NOMO-1 treated with DMSO at 0.1 percent for 48 hours (cell line): Measurements from ENCODE around the gene POM121.
"Not testable (repeated sequence)": the region's sequence is repeated elsewhere in the genome, so short reads cannot be mapped to it uniquely, and the experiment has no call there.

Experiments
- DNase-seq: peaks from one replicate; lab custom pipeline; 2025; ENCODE audit not compliant: unreplicated experiment; lab: John Stamatoyannopoulos, UW

POM121 gene

DNA sequence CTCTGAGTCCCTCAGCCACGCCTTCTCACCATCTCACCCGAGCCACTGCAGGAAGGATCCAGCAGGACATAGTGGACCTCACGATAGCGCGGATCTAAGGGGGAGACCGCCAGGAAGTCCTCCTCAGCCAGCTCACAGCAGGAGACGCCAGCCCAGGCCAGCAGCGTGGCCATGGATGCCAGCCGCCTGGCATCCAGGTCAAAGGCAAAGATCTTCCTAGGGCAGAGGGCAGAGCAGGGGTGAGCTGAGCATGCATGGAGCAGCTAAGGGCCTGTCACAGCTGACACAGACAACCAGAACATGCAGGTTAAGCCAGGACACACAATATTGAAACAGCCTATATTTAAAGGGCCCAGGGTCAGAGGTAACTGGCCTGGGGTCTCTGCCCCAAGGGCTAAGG is 24.4 kb downstream of the POM121 start:
- DNase-seq, result not testable (repeated sequence)

DNA sequence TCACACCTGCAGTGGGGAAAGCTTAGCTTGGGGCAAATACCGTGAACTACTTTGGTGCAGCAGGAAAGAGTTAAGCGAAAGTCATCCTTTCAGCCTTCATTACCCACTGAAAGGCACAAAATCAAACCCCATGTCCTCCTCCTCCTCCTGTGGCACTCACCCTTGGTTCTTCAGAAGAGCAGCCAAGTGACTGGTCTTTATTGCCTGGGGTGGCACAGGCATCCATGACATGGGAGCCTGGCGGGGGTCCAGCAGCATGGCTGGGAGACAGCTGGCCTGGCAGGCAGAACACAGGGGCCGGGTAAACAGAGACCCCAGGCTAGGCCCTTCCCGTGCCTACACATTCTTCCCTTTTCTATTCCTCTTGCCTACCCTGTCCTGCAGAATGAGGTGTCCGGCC is 24.8 kb downstream of the POM121 start:
- not testable (repeated sequence) for DNase-seq

DNA sequence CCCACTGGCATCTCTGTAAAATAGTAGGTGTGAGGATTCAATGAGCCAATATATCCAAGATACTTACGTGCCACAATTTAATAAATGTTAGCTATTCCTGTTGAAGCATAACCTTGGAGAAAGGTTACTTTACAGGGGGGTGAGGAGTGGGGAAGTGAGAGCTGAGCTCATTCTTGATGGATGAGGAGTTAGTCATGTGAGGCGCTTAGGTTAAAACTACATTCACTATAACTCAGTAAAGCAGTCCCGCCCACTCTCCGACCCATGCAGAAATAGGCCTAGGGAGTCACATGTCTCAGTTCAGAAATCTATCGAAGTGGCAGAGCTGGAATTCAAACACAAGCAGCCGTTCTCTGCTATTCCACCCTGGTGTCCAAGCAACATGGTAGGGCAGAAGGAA is 25.5 kb downstream of the POM121 start:
- DNase-seq, result not testable (repeated sequence)

DNA sequence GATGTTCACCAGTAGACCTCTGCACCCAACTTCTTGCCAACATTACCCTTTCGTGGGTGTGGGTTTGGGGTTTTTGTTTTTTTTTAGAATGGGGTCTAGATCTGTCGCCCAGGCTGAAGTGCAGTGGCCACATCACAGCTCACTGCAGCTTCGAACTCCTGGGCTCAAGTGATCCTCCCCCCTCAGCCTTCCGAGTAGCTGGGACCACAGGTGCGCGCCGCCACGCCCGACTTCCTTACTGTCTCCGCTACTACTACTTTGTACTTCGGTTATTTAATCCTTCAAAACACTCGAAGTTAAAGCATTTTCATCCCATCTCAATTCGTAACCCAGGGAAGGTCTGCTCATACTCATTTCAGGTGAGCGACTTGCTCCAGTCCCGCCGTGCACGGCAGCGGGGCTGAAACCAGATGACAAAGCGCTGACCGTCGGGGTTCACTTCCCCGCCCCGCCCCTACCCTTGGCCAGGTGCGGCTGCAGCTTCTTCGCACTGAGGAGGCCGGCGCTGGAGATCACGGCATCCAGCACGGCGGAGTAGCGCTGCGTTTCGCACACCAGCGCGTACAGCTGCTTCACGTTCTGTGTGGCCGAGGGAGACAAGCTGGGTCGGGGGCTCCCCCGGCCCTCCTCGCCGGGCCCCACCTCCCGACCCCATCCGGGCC is 29.1 kb downstream of the POM121 start:
- DNase-seq, result not testable (repeated sequence)

DNA sequence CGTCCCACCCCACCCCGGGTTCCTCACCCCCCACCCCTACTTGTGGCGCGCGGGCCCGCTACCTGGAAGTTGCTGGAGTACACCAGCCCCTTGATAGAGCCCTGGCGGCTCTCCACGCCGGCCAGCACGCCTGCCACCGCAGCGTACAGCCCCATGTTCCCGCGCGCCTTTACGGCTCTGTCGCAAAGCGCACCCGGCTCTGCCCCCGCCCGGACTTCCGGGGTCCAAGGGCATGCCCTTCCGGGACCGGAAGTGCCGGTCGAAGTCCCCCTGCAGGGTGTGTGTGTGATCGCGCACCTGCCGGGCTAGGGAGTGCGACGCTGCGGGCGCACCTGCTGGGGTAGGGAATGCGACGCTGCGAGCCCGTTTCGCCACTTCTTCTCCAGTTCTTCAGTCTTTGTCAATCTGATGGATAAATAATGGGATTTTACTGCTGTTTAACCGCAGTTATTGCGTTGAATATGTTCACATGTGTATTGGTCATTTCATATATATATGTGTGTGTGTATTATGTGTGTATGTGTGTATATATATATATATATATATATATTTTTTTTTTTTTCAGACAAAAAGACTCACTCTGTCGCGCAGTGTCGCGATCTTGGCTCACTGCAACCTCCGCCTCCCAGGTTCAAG is 29.8 kb downstream of the POM121 start:
- DNase-seq, result not testable (repeated sequence)

DNA sequence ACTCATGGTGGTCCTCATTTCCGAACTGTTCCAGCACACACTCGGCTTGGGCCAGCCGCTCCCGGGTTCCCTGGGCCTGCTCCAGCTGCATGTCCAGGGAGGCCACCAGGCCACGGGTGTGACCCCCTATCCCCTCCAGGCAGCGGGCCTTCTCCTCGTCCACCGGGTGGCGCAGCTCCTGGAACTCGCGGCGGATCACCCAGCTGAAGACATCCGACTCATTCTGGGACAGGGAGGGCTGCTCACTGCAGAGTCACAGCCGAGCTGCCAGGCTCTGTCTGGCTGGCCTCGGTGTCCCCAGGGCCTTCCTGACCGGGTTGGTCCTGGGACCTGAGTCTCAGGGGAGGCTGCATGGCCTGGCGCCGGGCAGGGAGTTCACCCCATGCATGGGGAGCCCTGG is 35.1 kb downstream of the POM121 start:
- DNase-seq, result not testable (repeated sequence)

DNA sequence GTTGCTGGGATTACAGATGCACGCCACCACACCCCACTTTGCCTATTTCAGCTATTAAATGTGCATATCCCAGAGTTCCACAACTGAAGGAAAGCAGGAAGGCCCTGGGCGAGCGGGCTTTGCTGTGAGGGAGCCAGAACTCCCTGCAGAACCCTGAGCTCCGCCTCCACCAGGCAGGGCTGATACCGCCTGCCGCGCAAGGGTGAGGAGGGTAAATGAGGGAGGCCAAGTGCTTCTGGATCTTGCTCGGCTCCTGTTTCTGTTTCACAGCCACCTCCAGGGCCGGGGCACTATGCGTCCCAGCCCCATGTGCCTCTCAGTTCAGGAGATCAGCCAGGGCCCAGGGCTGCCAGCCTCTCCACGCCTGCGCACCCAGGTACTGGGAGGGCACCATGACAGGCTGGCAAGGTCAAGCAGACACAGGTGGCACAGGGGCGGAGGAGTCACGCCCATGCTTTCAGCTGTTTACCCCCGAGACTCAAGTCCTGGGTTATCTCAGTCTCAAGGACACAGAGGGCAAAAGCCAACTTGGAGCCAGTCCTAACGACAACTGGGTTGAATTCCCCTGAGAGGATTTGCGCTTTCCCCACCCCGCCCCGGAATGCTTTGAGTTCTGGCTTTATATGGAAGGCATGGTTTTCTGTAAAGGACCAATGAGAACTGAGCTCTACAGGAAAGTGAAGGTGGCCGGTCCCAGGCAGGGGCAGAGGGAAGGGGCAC is 35.9 kb downstream of the POM121 start:
- DNase-seq, result not testable (repeated sequence)

DNA sequence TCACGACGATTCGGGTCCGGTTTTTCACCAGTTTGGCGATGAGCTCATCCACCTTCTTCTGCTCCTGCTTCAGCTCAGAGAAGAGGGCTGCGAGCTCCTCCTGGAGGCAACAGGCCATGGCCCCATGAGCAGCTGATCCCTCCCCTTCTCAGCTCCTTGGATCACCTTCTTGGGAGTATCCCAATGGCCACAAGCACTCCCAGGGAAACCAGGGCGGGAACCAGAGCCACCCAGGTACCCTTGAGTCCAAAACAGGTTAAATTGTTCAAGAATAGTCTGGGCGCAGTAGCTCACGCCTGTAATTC is 36.4 kb downstream of the POM121 start:
- not testable (repeated sequence) for DNase-seq

DNA sequence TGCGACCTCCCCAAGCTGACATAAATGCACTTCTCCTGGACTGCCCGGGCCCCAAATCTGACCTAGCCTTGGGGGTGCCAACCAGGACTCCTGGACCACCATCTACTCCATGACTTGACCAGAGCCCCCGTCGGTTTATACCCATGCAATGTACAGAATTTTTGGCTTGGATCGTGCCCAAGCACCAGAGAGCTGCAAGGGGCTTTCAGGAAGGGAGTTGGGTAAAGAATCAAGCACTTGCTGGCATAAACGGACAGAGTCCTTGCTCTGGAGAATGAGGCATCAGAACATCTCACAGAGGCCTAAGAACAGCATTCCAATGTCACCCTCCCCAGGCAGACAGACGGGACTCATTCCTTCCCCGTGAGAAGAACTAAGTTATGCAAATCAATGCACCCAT is 38.2 kb downstream of the POM121 start:
- not testable (repeated sequence) for DNase-seq

DNA sequence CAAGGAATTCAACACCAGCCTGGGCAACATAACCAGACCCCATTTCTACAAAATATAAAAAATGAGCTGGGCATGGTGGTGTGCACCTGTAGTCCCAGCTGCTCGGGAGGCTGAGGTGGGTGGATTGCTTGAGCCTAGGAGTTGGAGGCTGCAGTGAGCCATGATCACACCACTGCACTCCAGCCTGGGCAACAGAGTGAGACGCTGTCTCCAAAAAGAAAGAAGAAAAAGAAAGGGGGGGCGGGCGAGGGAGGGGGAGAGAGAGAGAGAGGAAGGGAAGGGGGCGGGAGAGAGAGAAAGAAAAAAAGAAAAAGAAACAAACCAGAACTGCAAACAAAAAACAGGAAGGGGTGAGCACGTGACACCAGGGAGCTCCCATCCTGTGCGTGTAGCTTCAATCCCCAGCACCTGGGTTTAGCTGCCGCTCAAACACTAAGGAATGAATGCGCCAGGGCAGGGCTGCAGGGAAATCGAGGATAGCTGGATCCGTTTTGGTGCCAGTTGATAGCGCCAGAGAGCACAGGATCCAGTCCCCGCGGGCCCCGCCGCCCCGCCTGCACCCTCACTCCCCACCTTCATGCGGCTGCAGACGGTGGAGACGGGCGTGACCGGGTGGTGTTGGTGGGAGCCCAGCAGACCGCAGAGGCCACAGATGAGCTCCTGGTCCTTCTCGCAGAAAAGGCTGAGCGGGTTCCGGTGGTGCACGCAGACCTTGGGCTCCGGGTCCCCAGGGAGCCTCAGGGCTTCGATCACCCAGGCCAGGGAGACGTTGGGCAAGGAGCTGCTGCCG is 40.5 kb downstream of the POM121 start:
- not testable (repeated sequence) for DNase-seq

DNA sequence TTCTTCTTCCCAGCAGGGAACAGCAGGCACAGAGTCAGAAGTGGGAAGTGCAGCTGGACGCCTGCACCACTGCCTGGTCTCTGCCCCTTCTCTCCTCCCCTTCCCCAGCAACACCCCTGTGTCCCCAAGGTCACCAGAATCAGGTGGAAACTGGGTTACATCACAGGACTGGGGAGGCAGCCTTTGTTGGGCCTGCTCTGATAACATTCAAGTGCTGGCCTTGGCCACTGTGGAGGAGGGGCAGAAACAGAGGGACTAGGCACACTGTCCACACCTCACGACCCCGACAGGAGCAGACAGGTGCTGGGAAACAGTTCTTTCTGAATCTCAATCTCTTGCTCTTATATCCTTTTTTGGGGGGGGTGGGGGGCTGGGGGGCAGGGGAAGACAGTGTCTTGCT is 42.0 kb downstream of the POM121 start:
- not testable (repeated sequence) for DNase-seq

DNA sequence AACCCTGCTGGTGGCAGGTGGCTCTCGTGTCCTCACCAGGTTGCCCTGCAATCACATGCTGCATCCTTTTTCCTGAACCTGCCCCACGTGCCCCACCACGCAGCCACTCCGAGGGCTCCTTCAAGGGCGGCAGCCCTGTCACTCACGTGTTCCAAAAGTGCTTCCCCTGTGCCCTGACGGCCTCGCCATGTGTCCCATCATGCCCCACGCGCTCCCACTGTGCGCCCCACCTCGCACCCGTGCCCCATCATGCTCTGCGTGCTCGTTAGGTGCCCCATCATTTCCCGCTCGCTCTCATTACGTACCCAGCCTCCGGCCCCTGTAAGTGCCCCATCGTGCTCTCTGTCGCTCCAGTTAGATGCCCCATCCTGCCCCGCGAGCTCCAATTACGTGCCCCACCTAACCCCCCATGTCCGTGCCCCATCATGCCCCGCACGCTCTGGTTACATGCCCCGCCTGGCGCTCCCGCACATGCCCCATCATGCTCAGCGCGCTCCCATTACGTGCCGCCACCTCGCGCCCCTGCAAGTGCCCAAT is 44.2 kb downstream of the POM121 start, which contains the start of gene TRIM74:
Gene TRIM74 (minus strand): TSS at position 487 of the 537 bp plus-strand sequence. CDS start 3,309 bp downstream, outside the sequence.
- not testable (repeated sequence) for DNase-seq

DNA sequence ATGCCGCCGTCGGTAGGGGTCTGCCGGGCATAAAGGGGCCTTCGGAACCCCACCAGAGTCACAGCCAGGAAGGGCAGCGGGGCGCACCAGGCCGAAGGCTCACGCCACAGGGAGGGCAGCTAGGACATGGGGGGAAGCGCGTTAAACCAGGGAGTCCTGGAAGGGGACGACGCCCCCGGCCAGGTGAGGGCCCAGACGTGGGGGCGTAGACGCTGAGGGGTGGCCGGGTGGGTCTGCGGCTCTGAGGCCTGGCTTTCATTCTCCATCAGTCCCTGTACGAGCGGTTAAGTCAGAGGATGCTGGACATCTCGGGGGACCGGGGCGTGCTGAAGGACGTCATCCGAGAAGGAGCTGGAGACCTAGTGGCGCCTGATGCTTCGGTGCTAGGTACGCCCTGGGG is 44.8 kb downstream of the POM121 start:
- DNase-seq, result not testable (repeated sequence)

DNA sequence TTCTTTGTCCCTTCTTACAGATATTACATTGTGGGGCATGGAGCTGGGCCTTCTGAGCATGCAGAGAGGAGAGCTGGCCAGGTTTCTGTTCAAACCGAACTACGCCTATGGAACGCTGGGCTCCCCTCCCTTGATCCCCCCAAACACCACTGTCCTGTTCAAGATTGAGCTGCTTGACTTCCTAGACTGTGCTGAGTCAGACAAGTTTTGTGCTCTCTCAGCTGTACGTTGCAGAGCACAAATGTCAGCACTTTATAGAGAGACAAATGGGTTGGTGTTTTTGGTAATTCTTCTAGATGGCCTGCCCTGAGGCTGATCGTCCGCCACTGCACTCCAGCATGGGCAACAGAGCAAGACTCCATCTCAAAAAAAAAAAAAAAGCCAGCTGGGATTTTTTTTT is 46.6 kb downstream of the POM121 start:
- not testable (repeated sequence) for DNase-seq

DNA sequence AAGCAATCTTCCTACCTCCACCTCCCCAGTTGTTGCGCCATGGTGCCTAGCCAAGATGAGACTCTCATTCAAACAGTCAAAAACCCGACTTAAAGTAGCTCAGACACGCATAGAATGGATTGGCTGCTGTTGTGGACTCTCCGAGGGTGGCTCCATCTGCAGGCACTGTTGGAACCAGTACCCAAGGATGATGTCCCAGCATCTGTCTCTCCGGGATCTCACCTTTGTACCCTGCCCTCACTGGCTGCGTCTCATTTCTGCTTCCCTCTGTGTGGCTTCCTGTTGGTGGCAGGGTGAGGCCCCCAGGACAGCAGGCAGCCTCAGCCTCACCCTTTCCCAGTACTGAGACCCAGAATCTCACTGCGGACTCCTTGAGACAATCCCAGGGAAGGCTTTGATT is 49.9 kb downstream of the POM121 start:
- DNase-seq, result not testable (repeated sequence)

DNA sequence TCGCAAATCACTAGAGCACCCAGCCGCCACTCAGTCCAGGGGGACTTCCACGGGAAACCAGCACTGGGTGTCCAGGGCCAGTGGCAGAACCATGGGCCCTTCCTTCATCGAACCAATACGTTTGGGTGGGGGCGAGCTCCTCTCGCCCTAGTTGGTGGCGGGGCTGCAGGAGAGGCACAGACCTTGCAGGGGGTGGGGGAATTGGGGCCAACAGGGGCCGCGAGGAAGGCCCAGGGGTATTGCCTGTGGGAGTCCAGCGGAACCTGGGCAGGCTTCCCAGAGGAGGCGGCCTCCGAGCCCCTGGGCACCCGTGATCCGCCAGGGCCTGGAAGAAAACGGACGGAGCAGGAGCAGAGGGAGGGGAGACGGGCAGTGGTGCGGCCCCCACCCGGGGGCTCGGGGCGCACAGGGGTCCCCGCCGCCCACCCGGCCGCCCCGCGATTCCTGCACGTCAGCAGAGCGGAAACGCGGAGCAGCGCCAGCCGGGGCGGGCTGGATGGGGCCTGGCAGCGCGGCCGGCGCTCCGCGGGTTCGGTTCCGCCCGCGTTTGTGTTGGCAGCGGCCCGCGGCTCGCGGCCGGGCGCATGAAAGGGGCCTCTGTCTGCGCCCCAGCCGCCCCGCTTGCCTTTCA is 50.9 kb downstream of the POM121 start:
- not testable (repeated sequence) for DNase-seq

DNA sequence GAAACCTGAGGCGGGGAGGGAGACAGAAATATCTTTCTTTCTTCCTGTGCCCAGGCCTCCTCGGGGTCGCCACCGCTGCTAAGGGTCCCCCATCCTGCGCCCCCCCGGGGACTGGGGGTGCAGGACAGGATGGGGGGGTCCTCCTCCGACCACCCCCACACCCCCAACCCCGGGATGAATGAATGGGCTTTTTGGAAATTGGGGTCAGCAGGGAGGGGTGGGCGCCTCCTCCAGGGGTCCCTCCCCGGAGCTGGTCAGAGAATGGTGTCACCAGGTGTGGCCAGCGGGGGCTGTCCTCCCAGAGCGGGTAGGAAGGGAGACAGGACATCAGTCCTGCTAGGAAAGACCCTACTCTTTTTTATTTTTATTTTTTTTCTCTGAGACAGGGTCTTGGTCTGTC is 51.5 kb downstream of the POM121 start:
- DNase-seq, result not testable (repeated sequence)

DNA sequence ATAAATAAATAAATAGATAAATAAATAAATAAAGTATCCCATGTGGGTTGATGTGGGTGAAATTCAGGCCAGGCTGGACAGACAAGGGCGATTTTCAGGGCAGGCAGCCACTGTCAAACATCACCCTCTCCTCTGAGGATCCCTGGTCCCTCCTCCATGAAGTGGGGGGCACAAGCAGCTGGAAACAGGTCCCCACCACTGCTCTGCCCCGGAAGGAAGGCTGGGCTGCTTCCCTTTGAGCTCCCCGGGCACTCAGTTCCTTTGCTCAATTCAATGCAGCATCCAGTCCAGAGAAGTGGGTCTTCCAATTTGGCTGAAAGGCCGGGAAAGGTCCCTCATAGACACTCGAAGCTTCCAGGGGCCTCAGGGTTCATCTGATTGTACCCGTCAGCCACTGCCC is 55.5 kb downstream of the POM121 start:
- not testable (repeated sequence) for DNase-seq

DNA sequence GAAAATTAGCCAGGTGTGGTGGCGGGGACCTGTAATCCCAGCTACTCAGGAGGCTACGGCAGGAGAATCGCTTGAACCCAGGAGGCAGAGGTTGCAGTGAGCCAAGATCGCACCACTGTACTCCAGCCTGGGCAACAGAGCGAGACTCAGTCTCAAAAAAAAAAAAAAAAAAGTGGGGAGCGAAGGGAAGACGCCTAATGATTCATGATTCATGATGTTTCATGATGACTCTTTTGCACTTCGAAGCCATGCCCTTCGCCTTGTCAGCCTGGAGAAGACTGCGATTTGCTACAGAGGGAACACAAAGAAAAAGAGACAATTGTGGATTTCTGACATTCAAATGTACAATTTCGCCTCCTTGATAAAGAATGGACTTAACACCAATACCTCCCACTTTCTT is 57.2 kb downstream of the POM121 start:
- DNase-seq, result not testable (repeated sequence)

DNA sequence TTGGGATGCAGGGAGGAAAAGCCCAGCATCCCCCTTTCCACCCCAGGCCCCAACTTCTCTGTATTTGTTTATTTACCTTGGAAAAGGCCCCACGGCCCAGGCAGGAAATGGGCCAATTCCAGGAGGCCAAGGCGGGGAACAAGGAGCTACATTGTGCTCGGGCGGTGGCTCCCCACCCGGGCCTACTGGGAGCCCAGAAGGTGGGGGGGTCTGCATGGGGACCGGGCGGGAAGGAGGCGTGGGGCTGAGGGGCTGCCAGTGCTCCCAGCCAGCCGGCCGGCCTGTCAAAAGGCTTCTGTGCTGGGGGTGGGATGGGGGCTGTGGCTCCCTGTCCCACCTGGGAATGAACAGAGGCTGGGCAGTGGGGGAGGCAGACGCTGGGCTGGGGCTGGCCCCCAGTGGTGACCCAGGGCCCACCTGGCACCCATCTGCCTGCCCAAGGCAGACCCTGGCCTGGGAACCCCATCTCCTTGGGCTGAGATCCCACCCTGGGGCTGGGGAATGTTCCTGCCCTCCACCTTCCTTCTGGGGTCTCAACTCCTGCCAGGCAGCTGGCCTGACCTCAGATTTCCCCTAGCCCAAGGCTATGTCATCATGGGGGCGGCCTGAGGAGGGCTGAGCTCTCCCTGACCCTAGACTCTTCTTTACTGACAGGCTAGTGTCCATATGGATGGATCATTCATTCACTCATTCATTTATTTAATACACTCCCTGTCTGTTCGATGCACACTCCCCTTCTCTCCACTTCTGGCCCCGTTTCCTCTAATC is 65.4 kb downstream of the POM121 start:
- not testable (repeated sequence) for DNase-seq
